Endothelial cell (in vitro differentiated cells): ENCODE data around the gene KXD1. TPM values are rescaled to one million over a fixed set of nuclear protein-coding genes. Genes with fewer than 3 reads are reported as not detected.
"Not testable (repeated sequence)": the region's sequence is repeated elsewhere in the genome, so short reads cannot be mapped to it uniquely, and the experiment has no call there.

ENCODE experiments used
- DNase-seq: peaks from one replicate; pipeline ENCODE4 v3.0.0; 2021; ENCODE audit warnings: low spot score
- H3K27ac Mint-ChIP-seq: one replicate; pipeline ENCODE4 v1.8.0; 2021; ENCODE audit warnings: mixed read lengths, inconsistent platforms; ENCODE audit not compliant: unreplicated experiment
- H3K27me3 Mint-ChIP-seq: one replicate; pipeline ENCODE4 v1.8.0; 2021; ENCODE audit warnings: mild to moderate bottlenecking, moderate library complexity, mixed read lengths, inconsistent platforms; ENCODE audit not compliant: unreplicated experiment
- H3K36me3 Mint-ChIP-seq: one replicate; pipeline ENCODE4 v1.8.0; 2021; ENCODE audit warnings: mild to moderate bottlenecking, low read depth, mixed read lengths, inconsistent platforms; ENCODE audit not compliant: unreplicated experiment
- H3K4me1 Mint-ChIP-seq: one replicate; pipeline ENCODE4 v1.8.0; 2021; ENCODE audit warnings: mild to moderate bottlenecking, mixed read lengths, inconsistent platforms; ENCODE audit not compliant: unreplicated experiment
- H3K4me3 Mint-ChIP-seq: one replicate; pipeline ENCODE4 v1.8.0; 2021; ENCODE audit warnings: mild to moderate bottlenecking, mixed read lengths, inconsistent platforms; ENCODE audit not compliant: unreplicated experiment
- H3K9me3 Mint-ChIP-seq: one replicate; pipeline ENCODE4 v1.8.0; 2021; ENCODE audit warnings: mixed read lengths, inconsistent platforms; ENCODE audit not compliant: unreplicated experiment
- CTCF ChIP-seq: fragments of 200-600 bp; sonication (generic); IDR thresholded peaks from one replicate; pipeline ENCODE4 v1.5.0; 2021; ENCODE audit warnings: antibody characterized with exemption; ENCODE audit not compliant: unreplicated experiment
- total RNA-seq: library from RNA; stranded (reverse); fragmentation: NEBNext Ultra II Directional; extraction: Animal tissue kit (Norgen Biotek cat#: 25700); gene quantifications from one replicate; pipeline ENCODE4 v1.2.1, GENCODE V29; 2021; ENCODE audit not compliant: unreplicated experiment

Gene KXD1
- total RNA-seq, 1 donor from 2014 or later: 105 TPM

- Mint-ChIP-seq H3K4me3 (peak overlapping the region; percentile 66), H3K9me3 (no peaks in the 10 kb centered on the region), H3K36me3 (peaks cover 15% of the 10 kb centered on the region), H3K4me1 (no peaks in the 10 kb centered on the region), H3K27ac (peak overlapping the region; percentile 57), H3K27me3 (peaks cover 9% of the 10 kb centered on the region)
- no peak for DNase-seq
- TF ChIP-seq CTCF: no peak
Observed at GRCh38 chr19:18536475-18536874, 21.2 kb upstream of the KXD1 start.

- Mint-ChIP-seq H3K4me1 (peaks cover 1% of the 10 kb centered on the region), H3K4me3 (no peak overlapping the region), H3K27ac (no peak overlapping the region), H3K27me3 (peaks cover 9% of the 10 kb centered on the region), H3K36me3 (peaks cover 19% of the 10 kb centered on the region), H3K9me3 (no peaks in the 10 kb centered on the region)
- no peak for DNase-seq
- TF ChIP-seq CTCF: no peak
Observed at GRCh38 chr19:18537431-18537830, 20.2 kb upstream of the KXD1 start.

GRCh38 chr19:18538115-18538514, 19.6 kb upstream of the KXD1 start:
- DNase-seq: no peak
- H3K4me1 Mint-ChIP-seq: peaks cover 3% of the 10 kb centered on the region
- no peaks in the 10 kb centered on the region for H3K9me3 Mint-ChIP-seq
- H3K4me3 Mint-ChIP-seq: no peak overlapping the region
- no peak for TF ChIP-seq CTCF
- peaks cover 19% of the 10 kb centered on the region for H3K36me3 Mint-ChIP-seq
- H3K27ac Mint-ChIP-seq: no peak overlapping the region
- peaks cover 9% of the 10 kb centered on the region for H3K27me3 Mint-ChIP-seq

GRCh38 chr19:18539372-18539771, 18.3 kb upstream of the KXD1 start:
- Mint-ChIP-seq H3K4me1 (peaks cover 8% of the 10 kb centered on the region), H3K36me3 (peaks cover 17% of the 10 kb centered on the region), H3K27me3 (peaks cover 7% of the 10 kb centered on the region), H3K9me3 (no peaks in the 10 kb centered on the region), H3K27ac (no peak overlapping the region), H3K4me3 (no peak overlapping the region)
- DNase-seq: no peak
- no peak for TF ChIP-seq CTCF

DNA sequence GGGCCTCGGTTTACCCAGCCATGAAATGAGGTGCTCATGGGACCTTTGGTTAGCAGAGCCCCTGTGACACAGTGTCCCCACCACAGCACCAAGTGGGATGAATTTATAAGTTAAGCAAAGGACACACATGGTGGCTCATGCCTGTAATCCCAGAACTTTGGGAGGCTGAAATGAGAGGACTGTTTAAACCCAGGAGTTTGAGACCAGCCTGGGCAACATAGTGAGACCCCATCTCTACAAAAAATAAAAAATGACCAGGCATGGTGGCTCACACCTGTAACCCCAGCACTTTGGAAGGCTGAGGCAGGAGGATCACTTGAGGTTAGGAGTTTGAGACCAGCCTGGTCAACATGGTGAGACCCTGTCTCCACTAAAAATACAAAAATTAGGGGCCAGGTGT, 17.5 kb upstream of the KXD1 start:
- peaks cover 14% of the 10 kb centered on the region for H3K36me3 Mint-ChIP-seq
- H3K9me3 Mint-ChIP-seq, DNase-seq, H3K27ac Mint-ChIP-seq, H3K27me3 Mint-ChIP-seq, H3K4me1 Mint-ChIP-seq, H3K4me3 Mint-ChIP-seq: not testable (repeated sequence)
